ENCODE results near the gene SPDYE1.
A peak's percentile ranks its signal among the peaks of the same experiment; 100 is the strongest.
"Not testable (repeated sequence)": the region's sequence is repeated elsewhere in the genome, so short reads cannot be mapped to it uniquely, and the experiment has no call there.

The SPDYE1 gene

DNA sequence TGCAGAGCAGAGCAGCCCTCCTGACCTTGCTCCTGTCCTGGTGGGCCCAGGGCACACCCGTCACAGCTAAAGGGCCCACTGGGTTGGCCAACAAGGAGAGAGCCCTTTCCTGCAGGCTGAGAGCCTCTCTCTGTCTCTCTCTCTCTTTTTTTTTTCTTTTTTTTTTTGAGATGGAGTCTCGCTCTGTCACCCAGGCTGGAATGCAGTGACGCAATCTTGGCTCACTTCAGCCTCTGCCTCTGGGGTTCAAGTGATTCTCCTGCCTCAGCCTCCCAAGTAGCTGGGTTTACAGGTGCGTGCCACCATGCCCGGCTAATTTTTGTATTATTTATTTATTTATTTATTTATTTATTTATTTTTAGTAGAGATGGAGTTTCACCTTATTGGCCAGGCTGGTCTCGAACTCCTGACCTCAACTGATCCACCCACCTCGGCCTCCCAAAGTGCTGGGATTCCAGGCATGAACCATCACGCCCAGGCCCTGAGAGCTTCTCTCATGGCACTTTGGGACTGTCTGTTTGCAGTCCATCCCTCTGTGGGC lies 23.6 kb upstream of the SPDYE1 start:
- not testable (repeated sequence) for H3K36me3 ChIP-seq (ENCODE audit: control insufficient read depth, insufficient read depth, low read length); H3K27ac ChIP-seq (ENCODE audit: insufficient read depth, low read length, poor library complexity, severe bottlenecking); H3K4me3 ChIP-seq (ENCODE audit: insufficient read depth, low read depth, low read length, poor library complexity, severe bottlenecking); H3K27me3 ChIP-seq (replicated peaks; ENCODE audit: control insufficient read depth, insufficient read depth, low read length, poor library complexity, severe bottlenecking); H3K9me3 ChIP-seq (ENCODE audit: control insufficient read depth, low read length); DNase-seq; H3K4me1 ChIP-seq (ENCODE audit: control insufficient read depth, insufficient read depth, low read length, poor library complexity, severe bottlenecking)

DNA sequence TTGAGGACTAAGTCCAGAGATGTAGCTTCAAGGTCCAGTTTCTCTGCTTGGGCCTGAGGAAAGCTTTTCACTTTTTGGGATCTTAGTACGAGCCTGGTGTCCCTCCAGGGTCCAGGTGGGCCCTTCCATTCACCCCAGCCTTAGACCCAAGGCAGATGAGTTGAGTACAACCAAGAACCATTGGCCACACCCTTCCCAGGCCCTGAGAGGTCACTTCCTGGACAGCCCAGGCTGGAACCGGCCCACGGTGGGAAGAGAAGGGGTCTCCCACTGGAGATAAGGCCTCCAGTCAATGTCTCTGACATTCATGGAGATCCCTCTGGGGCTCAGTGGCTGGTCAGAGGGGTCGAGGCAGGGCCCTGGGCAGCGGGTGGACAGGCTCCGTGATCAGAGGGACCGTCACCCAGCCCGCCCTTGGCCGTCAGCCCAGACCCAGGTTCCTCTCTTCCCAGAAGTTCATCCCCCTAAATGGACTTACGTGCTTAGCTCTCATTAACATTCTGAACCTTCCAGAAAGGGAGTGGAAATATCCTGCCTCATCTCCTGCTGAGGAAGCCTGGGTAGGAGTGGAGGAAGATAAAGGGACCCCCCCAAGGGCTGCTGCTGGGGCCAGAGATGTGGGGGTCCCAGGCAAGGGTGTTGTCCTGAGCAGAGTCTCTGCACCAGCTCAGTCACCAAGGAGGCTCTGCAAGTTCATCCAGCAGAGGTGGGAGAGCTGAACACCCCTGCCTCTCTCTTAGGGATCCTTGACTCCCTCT lies 22.8 kb upstream of the SPDYE1 start:
- H3K9me3 ChIP-seq (ENCODE audit: control insufficient read depth, low read length); H3K27me3 ChIP-seq (replicated peaks; ENCODE audit: control insufficient read depth, insufficient read depth, low read length, poor library complexity, severe bottlenecking); H3K36me3 ChIP-seq (ENCODE audit: control insufficient read depth, insufficient read depth, low read length); H3K27ac ChIP-seq (ENCODE audit: insufficient read depth, low read length, poor library complexity, severe bottlenecking); DNase-seq; H3K4me3 ChIP-seq (ENCODE audit: insufficient read depth, low read depth, low read length, poor library complexity, severe bottlenecking); H3K4me1 ChIP-seq (ENCODE audit: control insufficient read depth, insufficient read depth, low read length, poor library complexity, severe bottlenecking): not testable (repeated sequence)

DNA sequence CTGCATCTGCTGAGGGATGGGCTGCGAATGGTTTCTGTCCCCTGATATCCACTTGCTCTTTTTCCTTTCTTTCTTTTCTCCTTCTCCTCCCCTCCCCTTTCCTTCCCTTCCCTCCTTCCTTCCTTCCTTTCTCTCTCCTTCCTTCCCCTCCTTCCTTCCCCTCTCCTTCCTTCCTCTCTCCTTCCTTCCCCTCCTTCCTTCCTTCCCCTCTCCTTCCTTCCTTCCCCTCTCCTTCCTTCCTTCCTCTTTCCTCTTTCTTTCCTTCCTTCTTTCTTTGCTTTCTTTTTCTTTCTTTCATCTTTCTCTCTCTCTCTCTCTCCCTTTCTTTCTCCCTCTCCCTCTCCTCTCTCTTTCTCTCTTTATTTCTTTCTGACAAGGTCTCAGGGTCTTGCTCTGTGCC lies 20.2 kb upstream of the SPDYE1 start:
- H3K4me1 ChIP-seq (ENCODE audit: control insufficient read depth, insufficient read depth, low read length, poor library complexity, severe bottlenecking), result no peaks in the 10 kb centered on the region
- no peaks in the 10 kb centered on the region for H3K9me3 ChIP-seq (ENCODE audit: control insufficient read depth, low read length)
- H3K27ac ChIP-seq (ENCODE audit: insufficient read depth, low read length, poor library complexity, severe bottlenecking), result no peak overlapping the region

DNA sequence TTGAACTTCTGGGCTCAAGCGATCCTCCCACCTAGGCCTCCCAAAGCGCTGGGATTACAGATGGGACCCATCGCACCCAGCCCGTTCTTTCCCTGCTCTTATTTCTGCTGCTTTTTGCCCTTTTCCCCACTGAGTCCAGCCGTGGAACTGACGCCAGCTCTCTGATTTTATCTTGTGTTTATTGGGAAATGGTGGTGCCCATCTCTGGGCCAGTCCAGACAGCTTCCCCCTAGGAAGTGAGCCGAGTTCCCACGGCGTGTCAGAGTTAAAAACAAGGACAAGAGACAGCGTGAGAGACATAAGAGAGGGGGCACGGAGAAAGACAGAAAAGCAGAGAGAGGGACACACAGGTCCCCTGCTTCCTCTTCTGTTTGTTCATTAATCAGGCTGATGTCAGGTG lies 19.6 kb upstream of the SPDYE1 start:
- DNase-seq; H3K36me3 ChIP-seq (ENCODE audit: control insufficient read depth, insufficient read depth, low read length); H3K4me3 ChIP-seq (ENCODE audit: insufficient read depth, low read depth, low read length, poor library complexity, severe bottlenecking); H3K4me1 ChIP-seq (ENCODE audit: control insufficient read depth, insufficient read depth, low read length, poor library complexity, severe bottlenecking); H3K27ac ChIP-seq (ENCODE audit: insufficient read depth, low read length, poor library complexity, severe bottlenecking); H3K9me3 ChIP-seq (ENCODE audit: control insufficient read depth, low read length); H3K27me3 ChIP-seq (replicated peaks; ENCODE audit: control insufficient read depth, insufficient read depth, low read length, poor library complexity, severe bottlenecking): not testable (repeated sequence)

More for the DNA sequence above, 20.2 kb upstream of the SPDYE1 start:
- H3K27me3 ChIP-seq (replicated peaks; ENCODE audit: control insufficient read depth, insufficient read depth, low read length, poor library complexity, severe bottlenecking), result no peaks in the 10 kb centered on the region
- H3K36me3 ChIP-seq (ENCODE audit: control insufficient read depth, insufficient read depth, low read length), result no peaks in the 10 kb centered on the region
- H3K4me3 ChIP-seq (ENCODE audit: insufficient read depth, low read depth, low read length, poor library complexity, severe bottlenecking), result no peak overlapping the region
- no peak for DNase-seq

DNA sequence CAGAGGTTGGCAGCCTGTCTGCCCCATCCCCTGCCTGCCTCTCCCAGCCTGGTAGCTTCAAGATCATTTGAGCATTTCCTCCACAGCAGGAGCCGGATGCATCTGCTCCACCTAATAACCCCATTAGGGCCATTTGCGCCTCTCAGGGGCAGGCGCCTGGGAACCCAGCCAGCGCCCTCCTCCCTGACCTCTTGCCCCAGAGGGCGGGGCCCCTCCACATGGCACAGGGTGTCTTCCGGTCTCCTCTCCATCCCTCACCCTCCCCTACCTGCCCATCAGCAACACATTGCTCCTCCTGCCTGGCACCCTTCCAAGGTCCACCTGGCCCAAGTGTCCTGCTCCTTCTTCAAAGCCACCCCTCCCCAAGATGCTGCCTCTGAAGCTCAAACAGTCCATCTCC lies 14.8 kb upstream of the SPDYE1 start:
- H3K4me1 ChIP-seq (ENCODE audit: control insufficient read depth, insufficient read depth, low read length, poor library complexity, severe bottlenecking); H3K27ac ChIP-seq (ENCODE audit: insufficient read depth, low read length, poor library complexity, severe bottlenecking); H3K36me3 ChIP-seq (ENCODE audit: control insufficient read depth, insufficient read depth, low read length); H3K9me3 ChIP-seq (ENCODE audit: control insufficient read depth, low read length); H3K4me3 ChIP-seq (ENCODE audit: insufficient read depth, low read depth, low read length, poor library complexity, severe bottlenecking); DNase-seq; H3K27me3 ChIP-seq (replicated peaks; ENCODE audit: control insufficient read depth, insufficient read depth, low read length, poor library complexity, severe bottlenecking): not testable (repeated sequence)

DNA sequence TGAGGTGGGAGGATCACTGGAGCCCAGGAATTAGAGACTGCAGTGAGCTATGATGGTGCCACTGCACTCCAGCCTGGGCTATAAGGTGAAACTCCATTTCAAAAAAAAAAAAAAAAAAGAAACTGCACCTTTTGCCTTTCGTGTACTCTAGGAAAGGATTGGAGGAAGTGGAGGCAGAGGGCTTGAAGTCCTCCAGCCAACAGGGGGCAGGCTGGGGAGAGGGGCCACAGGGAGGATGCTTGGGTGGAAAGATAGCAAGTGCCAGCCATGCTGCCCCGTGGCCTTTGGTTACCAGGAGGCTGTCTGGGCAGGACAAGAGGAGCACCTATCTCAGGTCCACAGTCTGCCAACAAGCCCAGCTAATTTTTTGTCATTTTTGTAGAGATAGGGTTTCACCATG lies 14.0 kb upstream of the SPDYE1 start:
- H3K27ac ChIP-seq (ENCODE audit: insufficient read depth, low read length, poor library complexity, severe bottlenecking); H3K4me3 ChIP-seq (ENCODE audit: insufficient read depth, low read depth, low read length, poor library complexity, severe bottlenecking); H3K4me1 ChIP-seq (ENCODE audit: control insufficient read depth, insufficient read depth, low read length, poor library complexity, severe bottlenecking); H3K9me3 ChIP-seq (ENCODE audit: control insufficient read depth, low read length); DNase-seq; H3K36me3 ChIP-seq (ENCODE audit: control insufficient read depth, insufficient read depth, low read length); H3K27me3 ChIP-seq (replicated peaks; ENCODE audit: control insufficient read depth, insufficient read depth, low read length, poor library complexity, severe bottlenecking): not testable (repeated sequence)

DNA sequence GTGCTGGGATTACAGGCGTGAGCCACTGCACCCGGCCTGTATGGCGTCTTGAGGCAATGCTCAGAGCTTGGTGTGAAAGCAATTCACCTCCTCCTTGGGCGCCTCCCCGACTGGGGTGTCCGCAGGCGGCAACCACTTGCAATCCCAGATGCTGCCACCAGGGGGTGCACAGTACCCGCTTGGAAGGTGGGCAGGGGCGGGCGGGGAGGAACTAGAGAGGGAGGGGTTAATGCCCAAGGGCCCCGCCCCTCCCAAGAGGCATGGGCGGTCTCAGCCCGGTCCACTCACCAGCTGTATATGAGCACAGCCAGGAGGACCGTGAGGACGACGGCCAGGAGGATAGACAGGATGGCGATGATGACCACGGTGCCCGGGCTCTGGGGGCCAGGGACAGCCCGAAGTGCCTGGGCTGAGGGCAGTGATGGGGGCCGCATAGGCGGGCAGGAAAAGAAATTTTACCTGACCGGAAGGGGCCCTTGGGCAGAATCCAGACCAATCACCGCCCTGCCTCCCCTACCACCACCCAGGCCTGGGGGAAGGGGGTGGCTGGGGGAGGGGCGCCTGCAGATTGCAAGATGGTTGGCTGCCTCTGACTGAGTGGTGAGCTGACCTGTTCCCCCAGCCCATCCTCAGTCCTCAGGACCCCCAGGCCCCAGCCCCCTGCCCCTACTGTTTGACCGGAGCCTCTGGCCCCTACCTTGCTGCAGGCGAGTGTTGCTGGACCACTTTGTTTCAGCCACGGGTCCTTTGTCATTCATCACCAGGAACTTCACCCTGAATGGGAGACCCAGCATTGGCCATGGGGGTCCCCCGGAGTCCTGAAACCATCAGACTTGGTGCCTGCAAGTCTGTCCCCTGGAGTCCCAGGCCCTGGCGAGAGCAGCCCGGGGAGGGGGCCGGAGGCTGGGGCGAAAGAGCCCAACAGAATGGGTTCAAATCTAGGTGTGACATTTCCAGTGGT lies 11.5 kb upstream of the SPDYE1 start:
- not testable (repeated sequence) for H3K4me3 ChIP-seq (ENCODE audit: insufficient read depth, low read depth, low read length, poor library complexity, severe bottlenecking)

DNA sequence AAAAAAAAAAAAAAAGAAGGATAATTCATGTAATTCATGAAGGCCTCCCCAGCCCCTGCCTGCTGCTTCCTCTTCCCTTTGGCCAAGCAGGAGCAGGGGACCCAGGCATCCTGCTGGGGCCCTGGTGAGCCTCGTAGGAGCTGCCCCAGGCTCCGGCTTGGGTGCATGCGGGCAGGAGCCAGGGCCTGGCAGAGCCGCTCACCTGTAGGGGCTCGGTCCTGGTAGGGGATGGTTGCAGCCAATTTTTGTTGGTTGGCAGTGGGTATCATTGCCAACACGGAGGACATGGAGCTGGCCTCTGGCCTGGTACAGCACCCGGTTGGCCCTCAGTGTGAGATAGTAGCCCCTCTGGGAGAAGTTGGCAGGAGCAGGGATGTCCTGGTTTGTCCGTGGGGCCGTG lies 10.2 kb upstream of the SPDYE1 start:
- not testable (repeated sequence) for H3K36me3 ChIP-seq (ENCODE audit: control insufficient read depth, insufficient read depth, low read length); H3K27me3 ChIP-seq (replicated peaks; ENCODE audit: control insufficient read depth, insufficient read depth, low read length, poor library complexity, severe bottlenecking); H3K4me3 ChIP-seq (ENCODE audit: insufficient read depth, low read depth, low read length, poor library complexity, severe bottlenecking); H3K4me1 ChIP-seq (ENCODE audit: control insufficient read depth, insufficient read depth, low read length, poor library complexity, severe bottlenecking); H3K27ac ChIP-seq (ENCODE audit: insufficient read depth, low read length, poor library complexity, severe bottlenecking); DNase-seq; H3K9me3 ChIP-seq (ENCODE audit: control insufficient read depth, low read length)

More for the DNA sequence above, 11.5 kb upstream of the SPDYE1 start:
- H3K9me3 ChIP-seq (ENCODE audit: control insufficient read depth, low read length); H3K27me3 ChIP-seq (replicated peaks; ENCODE audit: control insufficient read depth, insufficient read depth, low read length, poor library complexity, severe bottlenecking); H3K27ac ChIP-seq (ENCODE audit: insufficient read depth, low read length, poor library complexity, severe bottlenecking); H3K36me3 ChIP-seq (ENCODE audit: control insufficient read depth, insufficient read depth, low read length); H3K4me1 ChIP-seq (ENCODE audit: control insufficient read depth, insufficient read depth, low read length, poor library complexity, severe bottlenecking): not testable (repeated sequence)
- DNase-seq, result peak; percentile 31 to 77 (median 72)

DNA sequence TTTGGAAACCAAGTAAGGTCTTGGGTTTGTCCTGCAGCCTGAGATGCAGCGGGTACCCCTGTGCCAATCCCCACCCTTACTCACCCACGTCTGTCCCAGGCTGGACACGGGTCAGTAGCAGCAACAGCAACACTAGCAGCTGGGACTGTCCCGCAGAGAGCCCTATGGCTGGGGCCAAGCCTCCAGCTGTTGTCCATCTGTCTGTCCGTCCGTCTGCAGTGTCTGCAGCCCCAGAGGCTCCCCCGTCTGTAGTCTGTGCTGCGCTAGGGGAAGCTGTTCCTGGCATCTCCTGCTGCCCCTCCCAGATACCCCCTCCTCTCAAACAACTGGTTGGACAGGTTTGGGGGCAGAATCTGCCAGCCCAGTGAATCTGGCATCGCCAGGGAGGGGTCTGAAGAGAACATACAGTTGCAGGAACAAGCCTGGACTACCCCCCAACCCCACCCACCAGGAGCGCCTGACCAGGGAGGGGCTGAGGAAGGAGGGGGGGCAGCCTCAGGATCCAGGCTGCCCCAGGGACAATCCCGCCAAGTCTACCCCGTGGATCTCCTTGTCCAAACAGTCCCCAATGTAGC lies 7.6 kb upstream of the SPDYE1 start:
- not testable (repeated sequence) for H3K4me3 ChIP-seq (ENCODE audit: insufficient read depth, low read depth, low read length, poor library complexity, severe bottlenecking); H3K27me3 ChIP-seq (replicated peaks; ENCODE audit: control insufficient read depth, insufficient read depth, low read length, poor library complexity, severe bottlenecking); H3K9me3 ChIP-seq (ENCODE audit: control insufficient read depth, low read length)

DNA sequence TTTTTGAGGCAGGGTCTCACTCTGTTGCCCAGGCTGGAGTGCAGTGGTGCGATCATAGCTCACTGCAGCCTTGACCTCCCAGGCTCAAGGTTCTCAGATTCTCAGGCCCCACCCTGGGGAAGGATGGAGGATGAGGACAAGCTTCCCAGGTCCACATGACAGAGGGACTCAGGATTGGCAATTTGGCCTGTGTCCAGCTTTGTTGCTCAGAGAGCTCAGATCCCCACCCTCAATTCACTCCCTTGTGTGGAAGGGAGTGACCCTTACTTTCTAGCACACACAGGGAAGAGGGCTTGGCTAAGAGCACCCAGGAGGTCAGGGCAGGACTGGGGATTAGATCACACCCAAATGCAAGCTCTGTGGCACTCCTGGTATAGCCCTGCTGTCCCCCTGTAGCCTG lies 6.9 kb upstream of the SPDYE1 start:
- H3K27ac ChIP-seq (ENCODE audit: insufficient read depth, low read length, poor library complexity, severe bottlenecking); H3K4me3 ChIP-seq (ENCODE audit: insufficient read depth, low read depth, low read length, poor library complexity, severe bottlenecking); H3K9me3 ChIP-seq (ENCODE audit: control insufficient read depth, low read length); DNase-seq; H3K36me3 ChIP-seq (ENCODE audit: control insufficient read depth, insufficient read depth, low read length); H3K4me1 ChIP-seq (ENCODE audit: control insufficient read depth, insufficient read depth, low read length, poor library complexity, severe bottlenecking); H3K27me3 ChIP-seq (replicated peaks; ENCODE audit: control insufficient read depth, insufficient read depth, low read length, poor library complexity, severe bottlenecking): not testable (repeated sequence)

More for the DNA sequence above, 7.6 kb upstream of the SPDYE1 start:
- not testable (repeated sequence) for H3K27ac ChIP-seq (ENCODE audit: insufficient read depth, low read length, poor library complexity, severe bottlenecking); DNase-seq; H3K36me3 ChIP-seq (ENCODE audit: control insufficient read depth, insufficient read depth, low read length); H3K4me1 ChIP-seq (ENCODE audit: control insufficient read depth, insufficient read depth, low read length, poor library complexity, severe bottlenecking)

Data from effector memory CD4-positive, alpha-beta T cell (primary cell).